SK-N-SH treated with all-trans-retinoic acid at 6 μM for 48 hours (cell line): ENCODE results near the gene PALD1.

Experiments
- BACH2 ChIP-seq: fragments of 250-450 bp; sonication (Bioruptor Pico); IDR thresholded peaks from 2 replicates; pipeline ENCODE4 v1.9.0; 2021; ENCODE audit warnings: mild to moderate bottlenecking, borderline replicate concordance
- GLIS3 ChIP-seq: fragments of 250-450 bp; sonication (Bioruptor Pico); IDR thresholded peaks from 2 replicates; pipeline ENCODE4 v1.5.0; 2020; ENCODE audit warnings: mild to moderate bottlenecking, moderate library complexity
- SNAI2 ChIP-seq: fragments of 250-450 bp; sonication (Bioruptor Pico); IDR thresholded peaks from 2 replicates; pipeline ENCODE4 v1.5.0; 2020; ENCODE audit warnings: mild to moderate bottlenecking, moderate library complexity
- ZFP30 ChIP-seq: fragments of 450-650 bp; formaldehyde crosslinking; IDR thresholded peaks from 2 replicates; pipeline ENCODE4 v1.5.0; 2022; ENCODE audit warnings: mild to moderate bottlenecking, moderate library complexity
- ZNF70 ChIP-seq: fragments of 450-650 bp; formaldehyde crosslinking; IDR thresholded peaks from 2 replicates; pipeline ENCODE4 v1.5.0; 2020; ENCODE audit warnings: mild to moderate bottlenecking, moderate library complexity
- TF ChIP-seq, protein P1 (sequence below): fragments of 250-450 bp; sonication (Bioruptor Pico); IDR thresholded peaks from 2 replicates; pipeline ENCODE4 v1.8.0; 2020; ENCODE audit warnings: mild to moderate bottlenecking, moderate library complexity, borderline replicate concordance

DNA sequence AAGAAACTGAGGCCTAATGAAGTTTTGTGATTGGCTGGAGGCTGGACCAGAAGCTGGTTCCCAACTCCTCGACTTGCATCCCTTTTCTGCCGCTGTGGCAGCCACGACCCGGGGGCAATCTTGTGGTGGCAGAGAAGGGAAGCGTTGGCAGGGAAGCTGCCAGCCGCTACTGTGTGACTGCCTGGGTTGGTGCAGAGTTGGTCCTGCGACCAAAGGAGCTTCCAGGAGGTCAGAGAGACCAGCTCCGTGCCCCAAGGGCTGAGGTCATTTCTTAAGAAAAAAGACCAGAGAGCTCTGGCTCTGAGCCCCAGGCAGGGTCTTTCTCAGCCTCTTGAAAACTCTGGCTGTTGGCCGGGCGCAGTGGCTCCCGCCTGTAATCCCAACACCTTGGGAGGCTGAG is 76.8 kb downstream of the PALD1 start:
- TF ChIP-seq, protein P1, sequence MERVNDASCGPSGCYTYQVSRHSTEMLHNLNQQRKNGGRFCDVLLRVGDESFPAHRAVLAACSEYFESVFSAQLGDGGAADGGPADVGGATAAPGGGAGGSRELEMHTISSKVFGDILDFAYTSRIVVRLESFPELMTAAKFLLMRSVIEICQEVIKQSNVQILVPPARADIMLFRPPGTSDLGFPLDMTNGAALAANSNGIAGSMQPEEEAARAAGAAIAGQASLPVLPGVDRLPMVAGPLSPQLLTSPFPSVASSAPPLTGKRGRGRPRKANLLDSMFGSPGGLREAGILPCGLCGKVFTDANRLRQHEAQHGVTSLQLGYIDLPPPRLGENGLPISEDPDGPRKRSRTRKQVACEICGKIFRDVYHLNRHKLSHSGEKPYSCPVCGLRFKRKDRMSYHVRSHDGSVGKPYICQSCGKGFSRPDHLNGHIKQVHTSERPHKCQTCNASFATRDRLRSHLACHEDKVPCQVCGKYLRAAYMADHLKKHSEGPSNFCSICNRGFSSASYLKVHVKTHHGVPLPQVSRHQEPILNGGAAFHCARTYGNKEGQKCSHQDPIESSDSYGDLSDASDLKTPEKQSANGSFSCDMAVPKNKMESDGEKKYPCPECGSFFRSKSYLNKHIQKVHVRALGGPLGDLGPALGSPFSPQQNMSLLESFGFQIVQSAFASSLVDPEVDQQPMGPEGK (CRISPR knock-in tag): no peak
- no peak for TF ChIP-seq GLIS3 (CRISPR knock-in tag)
- no peak for TF ChIP-seq BACH2 (CRISPR knock-in tag)
- TF ChIP-seq SNAI2 (CRISPR knock-in tag): no peak
- TF ChIP-seq ZNF70: no peak
- no peak for TF ChIP-seq ZFP30 (CRISPR knock-in tag)
